ENCODE results near the gene CTRL. TPM values are rescaled to one million over a fixed set of nuclear protein-coding genes. Genes with fewer than 3 reads are reported as not detected.
"Not testable (repeated sequence)": the region's sequence is repeated elsewhere in the genome, so short reads cannot be mapped to it uniquely, and the experiment has no call there.

Gene CTRL
- total RNA-seq, 6 experiments from 2014 or later: 0.12 to 0.49 (median 0.44) TPM; not detected in 3

DNA sequence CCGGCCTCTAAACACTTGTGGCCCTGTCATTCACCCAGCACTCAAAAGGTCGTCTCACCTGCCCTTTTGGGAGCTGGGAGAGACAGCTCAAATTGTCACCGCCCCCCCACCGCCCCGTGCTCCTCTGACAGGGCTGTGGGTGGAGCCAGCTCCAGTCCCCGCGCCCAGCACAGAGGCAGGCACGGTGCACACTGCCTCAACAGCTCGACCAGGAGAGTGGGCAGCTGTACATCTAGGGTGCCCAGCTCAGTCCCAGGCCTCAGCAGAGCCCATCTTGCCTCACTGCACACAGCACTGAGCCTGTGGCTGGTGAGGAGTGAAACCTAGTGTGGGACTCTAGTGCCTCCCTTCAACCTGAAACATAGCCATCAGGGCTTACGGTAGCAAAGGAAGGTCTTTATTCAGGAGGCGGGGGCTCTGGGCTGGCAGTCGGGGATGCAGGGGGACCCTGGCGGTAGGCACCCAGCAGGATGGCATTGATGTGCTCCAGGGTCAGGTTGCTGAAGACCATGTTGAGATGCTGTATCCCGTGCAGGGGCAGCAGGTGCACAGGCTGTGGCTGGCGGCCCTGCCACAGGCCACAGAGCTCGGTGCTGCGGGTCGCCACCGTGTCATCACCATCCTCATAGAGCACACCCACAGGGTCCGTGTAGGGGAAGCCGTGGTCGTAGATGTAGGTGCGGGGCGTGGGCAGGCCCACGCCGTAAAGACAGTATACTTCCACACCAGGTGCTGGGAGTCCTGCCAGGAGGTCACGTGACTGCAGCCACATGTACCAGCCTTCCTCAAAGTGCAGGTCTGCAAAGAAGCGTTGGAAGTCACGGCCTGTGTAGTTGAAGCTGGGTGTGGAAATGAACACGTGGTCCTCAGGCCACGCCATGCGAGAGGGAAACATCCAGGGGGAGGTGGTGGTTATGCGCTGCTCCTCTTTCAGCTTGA is 8.1 kb upstream of the CTRL start:
- H3K4me1 ChIP-seq: peaks cover 0 to 57% (median 16%) of the 10 kb centered on the region in 4 donors
- H3K9me3 ChIP-seq: no peaks in the 10 kb centered on the region
- H3K36me3 ChIP-seq: peaks cover 0 to 3% (median 0%) of the 10 kb centered on the region in 4 donors
- no peak overlapping the region for H3K27ac ChIP-seq
- H3K4me3 ChIP-seq: no peak overlapping the region
- WGBS (ENCODE audit: insufficient coverage, low coverage, low lambda C conversion rate, missing lambda C conversion rate): 45% methylated on average over 8 of the region's 33 CpGs
- intact Hi-C loops (cut with DNase I): no loop called here
- no peaks in the 10 kb centered on the region for H3K27me3 ChIP-seq
- DNase-seq (peak; percentile 75 to 83 (median 83)), ATAC-seq (no peak)
- no peak for TF ChIP-seq POLR2A (IDR thresholded peaks at IDR 0.05)
- TF ChIP-seq, protein P1, sequence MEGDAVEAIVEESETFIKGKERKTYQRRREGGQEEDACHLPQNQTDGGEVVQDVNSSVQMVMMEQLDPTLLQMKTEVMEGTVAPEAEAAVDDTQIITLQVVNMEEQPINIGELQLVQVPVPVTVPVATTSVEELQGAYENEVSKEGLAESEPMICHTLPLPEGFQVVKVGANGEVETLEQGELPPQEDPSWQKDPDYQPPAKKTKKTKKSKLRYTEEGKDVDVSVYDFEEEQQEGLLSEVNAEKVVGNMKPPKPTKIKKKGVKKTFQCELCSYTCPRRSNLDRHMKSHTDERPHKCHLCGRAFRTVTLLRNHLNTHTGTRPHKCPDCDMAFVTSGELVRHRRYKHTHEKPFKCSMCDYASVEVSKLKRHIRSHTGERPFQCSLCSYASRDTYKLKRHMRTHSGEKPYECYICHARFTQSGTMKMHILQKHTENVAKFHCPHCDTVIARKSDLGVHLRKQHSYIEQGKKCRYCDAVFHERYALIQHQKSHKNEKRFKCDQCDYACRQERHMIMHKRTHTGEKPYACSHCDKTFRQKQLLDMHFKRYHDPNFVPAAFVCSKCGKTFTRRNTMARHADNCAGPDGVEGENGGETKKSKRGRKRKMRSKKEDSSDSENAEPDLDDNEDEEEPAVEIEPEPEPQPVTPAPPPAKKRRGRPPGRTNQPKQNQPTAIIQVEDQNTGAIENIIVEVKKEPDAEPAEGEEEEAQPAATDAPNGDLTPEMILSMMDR (IDR thresholded peaks at IDR 0.05): no peak

DNA sequence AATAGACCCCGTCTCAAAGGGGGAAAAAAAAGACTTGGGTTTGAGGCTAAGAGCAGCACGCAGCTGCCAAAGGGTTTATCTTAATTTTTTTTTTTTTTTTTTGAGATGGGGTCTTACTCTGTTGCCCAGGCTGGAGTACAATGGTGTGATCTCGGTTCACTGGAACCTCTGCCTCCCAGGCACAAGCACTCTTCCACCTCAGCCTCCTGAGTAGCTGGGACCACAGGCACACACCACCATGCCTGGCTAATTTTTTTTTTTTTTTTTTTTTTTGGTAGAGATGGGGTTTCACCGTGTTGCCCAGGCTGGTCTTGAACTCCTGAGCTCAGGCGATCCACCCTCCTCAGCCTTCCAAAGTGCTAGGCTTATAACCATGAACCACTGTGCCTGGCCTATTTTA is 6.1 kb upstream of the CTRL start:
- H3K36me3 ChIP-seq; DNase-seq; ATAC-seq; H3K4me3 ChIP-seq; intact Hi-C loops (cut with DNase I); H3K27me3 ChIP-seq; H3K27ac ChIP-seq; H3K9me3 ChIP-seq: not testable (repeated sequence)
- peaks cover 0 to 48% (median 9%) of the 10 kb centered on the region in 4 donors for H3K4me1 ChIP-seq
- 92% methylated on average over 4 of the region's 5 CpGs for WGBS (ENCODE audit: insufficient coverage, low coverage, low lambda C conversion rate, missing lambda C conversion rate)

DNA sequence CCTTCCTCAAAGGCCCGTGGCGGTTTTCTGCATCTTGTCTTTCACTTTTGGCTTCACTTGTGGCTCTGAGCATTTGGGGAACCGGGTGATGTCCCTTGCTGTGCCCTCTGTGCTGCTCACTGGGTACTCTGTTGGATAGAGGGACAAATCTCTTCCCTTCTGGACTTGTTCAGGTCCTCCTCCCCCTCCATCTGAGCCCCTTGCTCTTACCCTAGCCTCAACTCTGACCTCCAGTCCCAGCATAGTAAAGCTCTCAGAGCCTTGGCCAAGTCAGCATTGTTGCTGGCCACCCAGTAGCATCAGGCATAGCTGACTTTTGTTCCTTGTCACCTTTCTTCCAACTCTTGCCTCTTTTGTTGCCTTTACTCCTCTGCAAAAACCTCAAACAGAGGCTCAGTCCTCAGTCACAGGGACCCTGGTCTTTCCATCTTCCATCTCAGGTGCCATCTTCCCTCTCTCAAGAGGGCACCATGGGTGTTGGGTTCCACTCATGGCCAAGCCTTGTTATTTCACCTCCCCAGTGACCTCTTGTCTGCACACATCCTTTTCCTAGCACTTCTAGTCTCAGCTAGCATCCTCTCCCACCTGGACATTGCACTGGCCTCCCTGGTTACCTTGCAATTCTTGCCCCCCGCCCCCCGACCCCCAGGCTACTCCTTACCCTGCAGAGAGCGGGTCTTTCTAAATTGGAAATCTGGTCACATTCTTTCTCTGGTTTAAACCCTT is 5.4 kb upstream of the CTRL start:
- intact Hi-C loops (cut with DNase I): no loop called here
- TF ChIP-seq, protein P1 (IDR thresholded peaks at IDR 0.05): no peak
- TF ChIP-seq POLR2A (IDR thresholded peaks at IDR 0.05): no peak

DNA sequence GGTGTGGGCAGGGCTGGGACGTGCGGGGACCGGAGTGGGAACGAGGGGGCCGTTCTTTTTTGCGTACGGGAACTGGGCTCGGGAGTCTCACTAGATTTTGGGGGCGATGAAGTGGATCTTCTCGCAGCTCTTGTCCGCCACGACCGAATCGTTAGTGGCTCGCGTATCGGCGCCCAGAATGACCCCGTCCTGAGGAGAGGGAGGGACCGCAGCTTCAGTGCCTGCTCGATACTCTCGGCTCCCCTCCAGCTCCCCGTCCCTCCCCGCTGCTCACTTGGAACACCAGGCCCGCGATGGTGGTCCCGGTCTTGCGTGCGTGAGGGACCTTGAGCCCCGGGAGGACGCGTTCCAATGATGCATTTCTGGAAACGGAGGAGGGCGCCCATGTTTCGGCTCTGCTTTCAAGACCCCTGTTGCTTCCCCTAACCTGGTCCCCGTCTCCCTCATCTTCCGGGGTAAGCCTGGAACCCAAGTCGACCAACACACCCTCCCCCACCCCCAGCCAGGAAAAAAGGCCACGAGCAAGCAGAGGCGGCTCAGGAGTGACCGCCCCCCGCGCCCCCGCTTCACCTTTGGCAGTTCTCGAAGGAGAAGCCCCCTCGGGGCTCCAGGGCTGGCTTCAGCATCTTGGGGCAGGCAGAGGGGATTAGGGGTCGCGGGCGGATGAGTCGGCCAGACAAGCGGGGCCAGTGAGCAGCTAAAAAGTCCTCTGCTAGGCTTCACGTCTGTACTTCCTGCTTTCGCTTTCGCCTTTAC is 4.6 kb upstream of the CTRL start, which contains the start of gene PSMB10:
TSS of gene PSMB10 (minus strand) at position 727 of the 756 bp plus-strand sequence. CDS start at position 626, 101 bp downstream.
- Histone ChIP-seq H3K27ac (peak within 1 kb of the TSS; percentile 87 to 96 (median 93)), H3K9me3 (no peaks in the 10 kb centered on the region), H3K4me1 (peaks cover 0 to 35% (median 3%) of the 10 kb centered on the region in 4 donors), H3K36me3 (peaks cover 0 to 4% (median 0%) of the 10 kb centered on the region in 4 donors), H3K4me3 (peak within 1 kb of the TSS; percentile 83 to 97 (median 92)), H3K27me3 (no peaks in the 10 kb centered on the region)
- ATAC-seq (peak; percentile 35 to 49 (median 46)), DNase-seq (peak; percentile 66 to 74 (median 72))
- WGBS (ENCODE audit: insufficient coverage, low coverage, low lambda C conversion rate, missing lambda C conversion rate): under 1% methylated on average over 33 of the region's 54 CpGs
- intact Hi-C loops (cut with DNase I): no loop called here
- TF ChIP-seq, protein P1 (IDR thresholded peaks at IDR 0.05): no peak
- no peak for TF ChIP-seq POLR2A (IDR thresholded peaks at IDR 0.05)

More for the DNA sequence above, 5.4 kb upstream of the CTRL start:
- 41% methylated on average over 6 of the region's 6 CpGs for WGBS (ENCODE audit: insufficient coverage, low coverage, low lambda C conversion rate, missing lambda C conversion rate)
- H3K9me3 ChIP-seq: no peaks in the 10 kb centered on the region
- peak overlapping the region; percentile 83 to 97 (median 92) for H3K4me3 ChIP-seq
- peak overlapping the region; percentile 87 to 96 (median 93) for H3K27ac ChIP-seq
- no peak for DNase-seq
- peaks cover 0 to 42% (median 6%) of the 10 kb centered on the region in 4 donors for H3K4me1 ChIP-seq
- ATAC-seq: no peak
- peaks cover 0 to 4% (median 0%) of the 10 kb centered on the region in 4 donors for H3K36me3 ChIP-seq
- H3K27me3 ChIP-seq: no peaks in the 10 kb centered on the region
